Measurements from ENCODE around the gene CASP8.

CASP8 gene

GRCh38 chr2:201255408-201256033 lies 4.8 kb upstream of the CASP8 start:
- no peak for DNase-seq (ENCODE audit: low read depth in 2 of 2)
- no peak for TF ChIP-seq CTCF (IDR thresholded peaks at IDR 0.05; ENCODE audit: low read depth, low read length)
- H3K4me3 ChIP-seq (replicated peaks in 1 of 2; ENCODE audit: low read depth in 2 of 2, low read length in 2 of 2): no peak overlapping the region

DNA sequence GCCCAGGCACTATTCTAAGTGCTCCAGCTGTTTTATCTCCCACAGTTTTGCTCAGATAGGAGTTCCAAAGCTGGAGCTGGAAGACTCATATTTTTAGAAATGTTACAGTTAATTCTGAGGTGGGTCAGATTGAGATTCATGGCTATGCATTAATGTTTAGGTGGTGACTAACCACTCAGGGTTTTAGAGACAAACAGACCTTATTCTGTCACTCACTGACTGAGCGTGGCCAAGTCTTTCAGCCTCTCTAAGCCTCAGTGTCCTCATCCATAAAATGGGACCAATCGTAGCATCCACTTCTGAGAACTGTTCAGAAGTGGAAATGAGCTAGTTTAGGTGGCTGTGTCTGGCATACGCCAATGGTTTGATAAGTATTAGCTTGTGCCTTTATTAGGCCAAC lies 4.3 kb upstream of the CASP8 start:
- DNase-seq (ENCODE audit: low read depth in 2 of 2): no peak

DNA sequence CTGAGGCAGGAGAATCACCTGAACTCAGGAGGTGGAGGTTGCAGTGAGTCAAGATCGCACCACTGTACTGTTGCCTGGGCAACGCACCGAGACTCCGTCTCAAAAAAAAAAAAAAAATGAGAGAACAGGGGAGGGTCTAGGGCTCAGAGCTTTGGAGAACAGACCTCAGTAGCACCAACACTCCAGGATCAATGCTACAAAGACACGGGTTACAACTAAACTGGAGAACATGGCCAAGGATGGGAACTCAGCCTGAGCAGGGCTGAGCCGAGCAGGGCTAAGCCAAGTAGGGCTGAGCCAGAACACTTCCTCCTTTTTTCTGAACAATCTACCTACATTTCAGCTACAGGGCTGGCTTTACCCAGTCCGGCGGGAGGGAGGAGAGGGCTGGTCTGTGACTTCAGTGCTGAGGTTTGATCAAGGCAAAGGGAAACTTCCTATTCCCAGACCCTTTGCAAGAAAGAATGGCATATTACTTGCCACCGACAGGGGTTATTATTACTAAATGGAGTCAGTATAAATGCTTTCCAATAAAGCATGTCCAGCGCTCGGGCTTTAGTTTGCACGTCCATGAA lies 2.9 kb upstream of the CASP8 start:
- H3K4me3 ChIP-seq (replicated peaks in 1 of 2; ENCODE audit: low read depth in 2 of 2, low read length in 2 of 2): peak overlapping the region; percentile 61 to 65
- no peak for DNase-seq (ENCODE audit: low read depth in 2 of 2)
- no peak for TF ChIP-seq CTCF (IDR thresholded peaks at IDR 0.05; ENCODE audit: low read depth, low read length)

More for the DNA sequence above, 4.3 kb upstream of the CASP8 start:
- no peak overlapping the region for H3K4me3 ChIP-seq (replicated peaks in 1 of 2; ENCODE audit: low read depth in 2 of 2, low read length in 2 of 2)
- no peak for TF ChIP-seq CTCF (IDR thresholded peaks at IDR 0.05; ENCODE audit: low read depth, low read length)

- peak; percentile 21 for TF ChIP-seq CTCF (IDR thresholded peaks at IDR 0.05; ENCODE audit: low read depth, low read length)
- peak overlapping the region; percentile 61 to 65 for H3K4me3 ChIP-seq (replicated peaks in 1 of 2; ENCODE audit: low read depth in 2 of 2, low read length in 2 of 2)
- DNase-seq (ENCODE audit: low read depth in 2 of 2): peak; percentile 92 to 93
Observed at GRCh38 chr2:201257956-201258665, 2.2 kb upstream of the CASP8 start.

DNA sequence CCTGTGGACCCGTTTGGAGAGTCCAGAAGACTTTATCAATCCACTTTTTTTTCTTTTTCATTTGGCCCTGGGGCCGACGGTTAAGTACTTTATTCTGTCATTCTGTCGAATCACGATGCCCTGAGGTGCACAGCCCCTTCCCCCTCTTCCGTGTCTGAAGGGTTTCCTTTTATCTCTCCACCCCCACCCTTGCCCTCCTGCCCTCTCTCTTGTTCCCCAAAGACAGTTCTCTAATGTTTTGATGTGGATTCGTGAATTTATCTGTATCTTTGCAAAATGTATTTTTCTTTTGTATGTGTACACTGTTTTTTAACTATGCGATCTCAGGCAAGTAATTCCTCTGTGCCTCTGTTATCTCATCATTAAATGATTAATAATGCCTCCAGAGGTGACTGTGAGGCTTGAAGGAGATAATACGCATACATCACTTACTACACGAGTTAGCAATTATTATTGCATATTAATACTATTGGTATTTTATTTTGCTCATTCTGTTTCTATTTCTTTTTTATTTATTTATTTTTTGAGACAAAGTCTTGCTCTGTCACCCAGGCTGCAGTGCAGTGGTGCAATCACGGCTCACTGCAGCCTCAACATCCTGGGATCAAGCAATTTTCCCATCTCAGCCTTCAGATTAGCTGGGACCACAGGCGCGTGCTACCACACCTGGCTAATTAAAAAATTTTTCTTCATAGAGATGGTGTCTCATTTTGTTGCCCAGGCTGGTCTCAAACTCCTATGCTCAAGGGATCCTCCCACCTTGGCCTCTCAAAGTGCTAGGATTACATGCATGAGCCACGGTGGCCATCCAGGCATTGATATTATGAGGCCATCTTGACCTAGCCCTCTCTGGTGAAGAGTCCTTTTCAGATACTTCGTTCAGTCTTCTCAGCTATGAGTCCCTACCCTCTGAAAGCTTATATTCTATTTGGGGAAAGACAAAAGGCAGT lies 1.4 kb upstream of the CASP8 start:
- peak overlapping the region; percentile 61 to 65 for H3K4me3 ChIP-seq (replicated peaks in 1 of 2; ENCODE audit: low read depth in 2 of 2, low read length in 2 of 2)
- no peak for DNase-seq (ENCODE audit: low read depth in 2 of 2)
- TF ChIP-seq CTCF (IDR thresholded peaks at IDR 0.05; ENCODE audit: low read depth, low read length): no peak

DNA sequence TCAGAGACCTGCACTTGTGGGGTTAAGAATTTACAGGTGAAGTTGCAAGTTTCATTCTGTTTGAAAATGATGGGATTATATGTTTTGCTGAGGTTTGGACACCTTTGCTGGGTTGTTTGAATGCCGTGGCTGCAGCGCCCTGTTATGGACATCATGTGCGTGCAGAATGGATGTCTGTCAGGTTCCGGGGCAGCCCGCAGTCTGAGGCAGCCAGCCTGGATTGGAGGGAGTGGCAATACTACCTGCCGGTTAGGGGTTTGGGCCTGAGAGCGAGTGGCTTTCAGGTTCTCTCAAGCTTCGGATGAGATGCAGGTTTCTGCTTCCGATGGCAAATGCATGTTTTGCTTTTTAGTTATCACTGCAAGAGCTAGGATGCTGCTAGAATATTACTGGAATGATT lies 1.1 kb downstream of the CASP8 start:
- H3K4me3 ChIP-seq (replicated peaks in 1 of 2; ENCODE audit: low read depth in 2 of 2, low read length in 2 of 2): no peak overlapping the region
- no peak for TF ChIP-seq CTCF (IDR thresholded peaks at IDR 0.05; ENCODE audit: low read depth, low read length)
- DNase-seq (ENCODE audit: low read depth in 2 of 2): no peak

Measured in cardiac fibroblast (primary cell).